GM12878 (cell line): Measurements from ENCODE around the gene CCDC51.

Experiments used
- CEBPB ChIP-seq, 2 experiments: fragments of 150-350 bp in 1 of 2; IDR thresholded peaks; 2 replicates each; pipeline ENCODE4 v1.6.1; 2012 to 2014; ENCODE audit warnings: low read depth in 2 of 2, low read length in 2 of 2, borderline replicate concordance in 1 of 2, inconsistent platforms in 1 of 2
- HDAC2 ChIP-seq: fragments of 200-600 bp; sonication (generic); IDR thresholded peaks from 2 replicates; pipeline ENCODE4 v1.6.1; 2017
- JUND ChIP-seq: IDR thresholded peaks from 2 replicates; pipeline ENCODE4 v1.6.1; 2012; ENCODE audit warnings: low read depth, mild to moderate bottlenecking, low read length, improper control_type of control experiment, moderate library complexity
- MAX ChIP-seq: IDR thresholded peaks from 2 replicates; pipeline ENCODE4 v1.6.1; 2012; ENCODE audit warnings: low read depth, low read length, improper control_type of control experiment
- MTA3 ChIP-seq: IDR thresholded peaks from 2 replicates; pipeline ENCODE4 v1.6.1; 2012; ENCODE audit warnings: low read length, inconsistent platforms, borderline replicate concordance
- POLR2A ChIP-seq: IDR thresholded peaks from 2 replicates; pipeline ENCODE4 v1.6.1; 2011; ENCODE audit warnings: low read depth, mild to moderate bottlenecking, low read length
- REST ChIP-seq: IDR thresholded peaks from 2 replicates; pipeline ENCODE4 v1.6.1; 2012; ENCODE audit warnings: mild to moderate bottlenecking, low read depth, low read length
- YY1 ChIP-seq: IDR thresholded peaks from 2 replicates; pipeline ENCODE4 v1.6.1; 2011; ENCODE audit warnings: low read depth, mild to moderate bottlenecking, low read length
- TF ChIP-seq, protein P1 (sequence below), 3 experiments: IDR thresholded peaks in 2 of 3; conservative IDR thresholded peaks in 1 of 3; 2 replicates each; pipeline ENCODE4 v1.5.1; 2011; ENCODE audit warnings: low read depth in 3 of 3, low read length in 3 of 3, mild to moderate bottlenecking in 3 of 3, control low read depth in 2 of 3, moderate library complexity in 2 of 3, inconsistent platforms in 1 of 3, mixed read lengths in 1 of 3; ENCODE audit not compliant: control insufficient read depth in 2 of 3, insufficient read depth in 1 of 3; ENCODE audit errors: extremely low read depth in 1 of 3

DNA sequence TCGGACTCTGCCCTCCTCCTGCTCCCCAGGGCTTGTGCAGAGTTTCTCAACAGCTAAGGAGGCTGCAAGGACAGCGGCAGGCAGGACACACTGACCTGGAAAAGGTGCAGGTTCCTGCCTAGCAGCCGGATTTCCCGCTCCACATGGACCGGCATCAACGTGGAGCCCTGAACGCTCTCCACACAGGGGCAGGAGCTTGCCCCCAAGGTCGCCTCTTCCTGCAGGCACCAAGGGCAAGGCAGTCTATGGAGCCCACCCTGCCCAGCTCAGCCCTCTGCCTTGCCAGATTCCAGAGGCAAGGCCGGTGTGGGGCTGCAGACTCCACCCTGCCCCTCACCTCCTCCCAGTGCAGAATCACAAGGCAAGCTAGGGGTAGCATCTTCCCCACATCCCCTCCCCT is 20.8 kb downstream of the CCDC51 start:
- TF ChIP-seq YY1, result no peak
- TF ChIP-seq MTA3, result no peak
- TF ChIP-seq MAX, result no peak
- TF ChIP-seq REST, result no peak
- TF ChIP-seq HDAC2, result no peak
- TF ChIP-seq, protein P1, sequence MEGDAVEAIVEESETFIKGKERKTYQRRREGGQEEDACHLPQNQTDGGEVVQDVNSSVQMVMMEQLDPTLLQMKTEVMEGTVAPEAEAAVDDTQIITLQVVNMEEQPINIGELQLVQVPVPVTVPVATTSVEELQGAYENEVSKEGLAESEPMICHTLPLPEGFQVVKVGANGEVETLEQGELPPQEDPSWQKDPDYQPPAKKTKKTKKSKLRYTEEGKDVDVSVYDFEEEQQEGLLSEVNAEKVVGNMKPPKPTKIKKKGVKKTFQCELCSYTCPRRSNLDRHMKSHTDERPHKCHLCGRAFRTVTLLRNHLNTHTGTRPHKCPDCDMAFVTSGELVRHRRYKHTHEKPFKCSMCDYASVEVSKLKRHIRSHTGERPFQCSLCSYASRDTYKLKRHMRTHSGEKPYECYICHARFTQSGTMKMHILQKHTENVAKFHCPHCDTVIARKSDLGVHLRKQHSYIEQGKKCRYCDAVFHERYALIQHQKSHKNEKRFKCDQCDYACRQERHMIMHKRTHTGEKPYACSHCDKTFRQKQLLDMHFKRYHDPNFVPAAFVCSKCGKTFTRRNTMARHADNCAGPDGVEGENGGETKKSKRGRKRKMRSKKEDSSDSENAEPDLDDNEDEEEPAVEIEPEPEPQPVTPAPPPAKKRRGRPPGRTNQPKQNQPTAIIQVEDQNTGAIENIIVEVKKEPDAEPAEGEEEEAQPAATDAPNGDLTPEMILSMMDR (IDR thresholded peaks at IDR 0.05 in 2 of 3, conservative IDR thresholded peaks at IDR 0.05 in 1 of 3; ENCODE audit: control insufficient read depth in 2 of 3, extremely low read depth in 1 of 3, insufficient read depth in 1 of 3, low read depth in 3 of 3, low read length in 3 of 3), result no peak
- TF ChIP-seq JUND, result no peak
- no peak for TF ChIP-seq POLR2A
- no peak for TF ChIP-seq CEBPB (IDR thresholded peaks at IDR 0.05; ENCODE audit: borderline replicate concordance in 1 of 2, low read depth in 2 of 2, low read length in 2 of 2)
